GM23338 (cell line): Measurements from ENCODE around the gene BTN2A1. TPM values are rescaled to one million over a fixed set of nuclear protein-coding genes. Genes with fewer than 3 reads are reported as not detected.

Source experiments
- ATAC-seq: fragments of 200-7000 bp; cut with Tn5 transposase; 3 replicates; pipeline ENCODE4 v1.9.1; 2020
- DNase-seq: peaks from one replicate; pipeline ENCODE4 v3.0.0-alpha.2; 2015; ENCODE audit warnings: low spot score
- H2AFZ ChIP-seq: fragments of 200-600 bp; sonication (generic); 2 replicates; pipeline ENCODE4 v1.8.0; 2016; ENCODE audit warnings: antibody characterized with exemption, mild to moderate bottlenecking, moderate library complexity
- H3F3A ChIP-seq: fragments of 200-600 bp; sonication (generic); replicated peaks from 2 replicates; pipeline ENCODE4 v1.8.0; 2017; ENCODE audit warnings: antibody characterized with exemption, mixed run types, low read depth
- H3K27ac ChIP-seq: fragments of 200-600 bp; sonication (generic); 2 replicates; pipeline ENCODE4 v1.6.1; 2016; ENCODE audit warnings: low read depth
- H3K27me3 ChIP-seq: fragments of 200-600 bp; sonication (generic); 2 replicates; pipeline ENCODE4 v1.8.0; 2016; ENCODE audit warnings: mild to moderate bottlenecking, mixed run types, moderate library complexity; ENCODE audit not compliant: insufficient read depth
- H3K36me3 ChIP-seq: fragments of 200-600 bp; sonication (generic); 2 replicates; pipeline ENCODE4 v1.8.0; 2016; ENCODE audit warnings: mild to moderate bottlenecking; ENCODE audit not compliant: insufficient read depth
- H3K4me1 ChIP-seq: fragments of 200-600 bp; sonication (generic); 2 replicates; pipeline ENCODE4 v1.8.0; 2016; ENCODE audit warnings: mild to moderate bottlenecking, moderate library complexity; ENCODE audit not compliant: insufficient read depth
- H3K4me2 ChIP-seq: fragments of 200-600 bp; sonication (generic); 2 replicates; pipeline ENCODE4 v1.7.1; 2017; ENCODE audit warnings: mixed run types
- H3K4me3 ChIP-seq: fragments of 200-600 bp; sonication (generic); 2 replicates; pipeline ENCODE4 v1.6.1; 2016; ENCODE audit warnings: mixed run types
- H3K79me2 ChIP-seq: fragments of 200-600 bp; sonication (generic); replicated peaks from 2 replicates; pipeline ENCODE4 v1.8.0; 2017; ENCODE audit warnings: mild to moderate bottlenecking; ENCODE audit not compliant: insufficient read depth
- H3K9me2 ChIP-seq: fragments of 200-600 bp; sonication (generic); 2 replicates; pipeline ENCODE4 v1.8.0; 2017; ENCODE audit not compliant: insufficient read depth
- H4K20me1 ChIP-seq: fragments of 200-600 bp; sonication (generic); replicated peaks from 2 replicates; pipeline ENCODE4 v1.8.0; 2017; ENCODE audit warnings: mild to moderate bottlenecking; ENCODE audit not compliant: insufficient read depth
- H3K27ac Mint-ChIP-seq: 2 replicates; pipeline ENCODE4 v1.8.0; 2020; ENCODE audit warnings: inconsistent platforms, mild to moderate bottlenecking, moderate library complexity, mixed read lengths
- H3K27me3 Mint-ChIP-seq: 3 replicates; pipeline ENCODE4 v1.8.0; 2022; ENCODE audit warnings: low read depth, mild to moderate bottlenecking, moderate library complexity, mixed read lengths, inconsistent platforms; ENCODE audit not compliant: insufficient read depth, poor library complexity
- H3K36me3 Mint-ChIP-seq: 3 replicates; pipeline ENCODE4 v1.8.0; 2021; ENCODE audit warnings: low read depth, mild to moderate bottlenecking, inconsistent platforms, moderate library complexity, mixed read lengths
- H3K4me1 Mint-ChIP-seq: 3 replicates; pipeline ENCODE4 v1.8.0; 2020; ENCODE audit warnings: mild to moderate bottlenecking, inconsistent platforms, mixed read lengths
- H3K4me3 Mint-ChIP-seq: 3 replicates; pipeline ENCODE4 v1.8.0; 2021; ENCODE audit warnings: moderate library complexity, mild to moderate bottlenecking, inconsistent platforms, mixed read lengths
- H3K9me3 Mint-ChIP-seq: 3 replicates; pipeline ENCODE4 v1.8.0; 2020; ENCODE audit warnings: moderate library complexity, mild to moderate bottlenecking, inconsistent platforms, mixed read lengths
- CREB1 ChIP-seq: fragments of 250-450 bp; sonication (Bioruptor Pico); IDR thresholded peaks from 2 replicates; pipeline ENCODE4 v1.5.0; 2020; ENCODE audit warnings: low read depth, mild to moderate bottlenecking, moderate library complexity
- CTCF ChIP-seq, 2 experiments: fragments of 200-600 bp in 1 of 2; sonication (generic) in 1 of 2; conservative IDR thresholded peaks; 2 replicates each; pipeline versions ENCODE4 v1.5.1 to v1.6.1; 2016 to 2017; ENCODE audit warnings: antibody characterized with exemption in 2 of 2, low read depth in 2 of 2, mild to moderate bottlenecking in 2 of 2, moderate library complexity in 1 of 2
- ETS1 ChIP-seq: IDR thresholded peaks from 2 replicates; pipeline ENCODE4 v1.6.1; 2016; ENCODE audit warnings: antibody characterized with exemption
- EZH2 ChIP-seq: fragments of 200-600 bp; sonication (generic); IDR thresholded peaks from one replicate; pipeline ENCODE4 v1.8.0; 2017; ENCODE audit warnings: antibody characterized with exemption, mild to moderate bottlenecking, low read depth; ENCODE audit not compliant: unreplicated experiment
- EZH2phosphoT487 ChIP-seq: fragments of 200-600 bp; sonication (generic); IDR thresholded peaks from one replicate; pipeline ENCODE4 v1.8.1; 2018; ENCODE audit warnings: antibody characterized with exemption; ENCODE audit not compliant: unreplicated experiment
- JUNB ChIP-seq: IDR thresholded peaks from one replicate; pipeline ENCODE4 v1.6.1; 2016; ENCODE audit warnings: antibody characterized with exemption; ENCODE audit not compliant: unreplicated experiment
- NANOG ChIP-seq: IDR thresholded peaks from 2 replicates; pipeline ENCODE4 v1.6.1; 2016; ENCODE audit warnings: antibody characterized with exemption, borderline replicate concordance
- POLR2AphosphoS5 ChIP-seq: IDR thresholded peaks from 2 replicates; pipeline ENCODE4 v1.6.1; 2016; ENCODE audit warnings: antibody characterized with exemption, low read depth
- REST ChIP-seq: IDR thresholded peaks from one replicate; pipeline ENCODE4 v1.6.1; 2018; ENCODE audit warnings: antibody characterized with exemption; ENCODE audit not compliant: unreplicated experiment
- STAT1 ChIP-seq: IDR thresholded peaks from one replicate; pipeline ENCODE4 v1.6.1; 2016; ENCODE audit warnings: antibody characterized with exemption; ENCODE audit not compliant: unreplicated experiment
- ZNF331 ChIP-seq: fragments of 250-450 bp; sonication (Bioruptor Pico); IDR thresholded peaks from 2 replicates; pipeline ENCODE4 v1.5.0; 2020; ENCODE audit warnings: low read depth, mild to moderate bottlenecking, moderate library complexity
- polyA plus RNA-seq: library from polyadenylated mRNA; unstranded; fragments of >200 nt; fragmentation: Nextera tagmentation; extraction: Ambion mirVana; gene quantifications from 2 replicates; pipeline ENCODE4 v1.2.1, GENCODE V29; 2016
- total RNA-seq: library from RNA; depleted of rRNA; stranded (reverse); fragments of >200 nt; shearing (Covaris generic); gene quantifications from 2 replicates; pipeline ENCODE4 v1.2.3, GENCODE V29; 2014

The BTN2A1 gene
- total and polyA plus RNA-seq, 2 experiments from 2014 or later = 6.3 to 7.0 TPM

- Histone ChIP-seq H3K27me3 (no peaks in the 10 kb centered on the region), H3K9me2 (no peaks in the 10 kb centered on the region), H3K79me2 (peaks cover 7% of the 10 kb centered on the region), H2AFZ (no peak overlapping the region), H3K4me2 (no peak overlapping the region), H3K4me1 (no peaks in the 10 kb centered on the region), H3F3A (no peaks in the 10 kb centered on the region), H3K36me3 (peaks cover 20% of the 10 kb centered on the region), H4K20me1 (0 out of 2 replicates have a peak, but pooled peaks cover 7% of the 10 kb centered on the region), H3K27ac (no peak overlapping the region), H3K4me3 (no peak overlapping the region)
- DNase-seq (no peak), ATAC-seq (no peak)
- H3K9me3 Mint-ChIP-seq = no peaks in the 10 kb centered on the region
- TF ChIP-seq JUNB (no peak), POLR2AphosphoS5 (no peak), NANOG (no peak), ZNF331 (CRISPR knock-in tag) (no peak), STAT1 (no peak), CREB1 (CRISPR knock-in tag) (no peak), CTCF (conservative IDR thresholded peaks at IDR 0.05; ENCODE audit: low read depth in 2 of 2) (no peak), REST (no peak)
- H3K36me3 Mint-ChIP-seq = peaks cover 85% of the 10 kb centered on the region
- no peak overlapping the region for H3K27ac Mint-ChIP-seq
- peaks cover 2% of the 10 kb centered on the region for H3K27me3 Mint-ChIP-seq
- no peak overlapping the region for H3K4me3 Mint-ChIP-seq
- H3K4me1 Mint-ChIP-seq = peaks cover 2% of the 10 kb centered on the region
Observed at GRCh38 chr6:26464014-26464413, 6.3 kb downstream of the BTN2A1 start.

- Histone ChIP-seq H3K4me2 (no peak overlapping the region), H3K27me3 (no peaks in the 10 kb centered on the region), H3K27ac (no peak overlapping the region), H4K20me1 (0 out of 2 replicates have a peak, but pooled peaks cover 4% of the 10 kb centered on the region), H3K36me3 (peaks cover 20% of the 10 kb centered on the region), H3K4me1 (no peaks in the 10 kb centered on the region), H2AFZ (no peak overlapping the region), H3F3A (no peaks in the 10 kb centered on the region), H3K4me3 (no peak overlapping the region), H3K9me2 (no peaks in the 10 kb centered on the region), H3K79me2 (peaks cover 2% of the 10 kb centered on the region; the same call in 1 of the 2 replicates)
- DNase-seq (no peak), ATAC-seq (no peak)
- Mint-ChIP-seq H3K4me3 (no peak overlapping the region; the same call in 2 of the 3 replicates), H3K9me3 (no peaks in the 10 kb centered on the region), H3K27me3 (peaks cover 2% of the 10 kb centered on the region), H3K27ac (no peak overlapping the region), H3K4me1 (no peaks in the 10 kb centered on the region; the same call in 2 of the 3 replicates), H3K36me3 (peaks cover 85% of the 10 kb centered on the region)
- TF ChIP-seq REST (no peak), POLR2AphosphoS5 (no peak), EZH2 (no peak), EZH2phosphoT487 (no peak), ETS1 (no peak), NANOG (no peak)
Observed at GRCh38 chr6:26464416-26465131, 6.8 kb downstream of the BTN2A1 start.
